Measurements from ENCODE around the gene HSPA1B.

DNA sequence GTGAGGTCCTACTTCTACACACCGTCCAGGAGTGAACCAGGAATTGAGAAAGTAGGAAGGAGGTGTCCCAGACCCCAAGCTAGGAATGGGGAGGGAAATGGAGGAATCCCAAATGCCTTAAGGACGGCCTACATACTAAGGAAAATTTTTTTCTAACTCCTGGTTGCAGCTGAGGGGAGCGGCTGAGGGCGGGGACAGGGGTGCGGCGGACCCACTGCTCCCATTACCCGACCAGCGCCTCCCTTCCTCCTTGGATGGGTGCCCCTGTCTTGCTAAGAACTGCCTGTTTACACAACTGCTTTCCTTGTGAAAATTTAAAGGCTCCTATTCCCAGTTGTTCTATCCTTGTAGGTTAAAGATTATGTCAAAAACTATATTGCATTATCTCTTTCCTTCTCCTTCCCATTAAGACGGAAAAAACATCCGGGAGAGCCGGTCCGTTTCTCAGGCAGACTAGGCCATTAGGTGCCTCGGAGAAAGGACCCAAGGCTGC is 699 bp upstream of the HSPA1B start:
- no peak for TF ChIP-seq CTCF (IDR thresholded peaks at IDR 0.05)
- no peak for TF ChIP-seq ZFX (IDR thresholded peaks at IDR 0.05; ENCODE audit: borderline replicate concordance)

Data from 22Rv1 (cell line).